Stimulated activated CD4-positive, alpha-beta T cell treated with anti-CD3 and anti-CD28 coated beads, TNF-alpha, amount 100 ng/mL, for 1 hour (primary cell): ENCODE measurements around the gene CERS4.
A peak's percentile ranks its signal among the peaks of the same experiment; 100 is the strongest.
"Not testable (repeated sequence)": the region's sequence is repeated elsewhere in the genome, so short reads cannot be mapped to it uniquely, and the experiment has no call there.

Experiments used
- DNase-seq, 3 donors: peaks; one replicate each; pipeline ENCODE4 v3.0.0-alpha.2; 2020; ENCODE audit warnings: low read depth in 3 of 3, low spot score in 1 of 3

Gene CERS4

DNA sequence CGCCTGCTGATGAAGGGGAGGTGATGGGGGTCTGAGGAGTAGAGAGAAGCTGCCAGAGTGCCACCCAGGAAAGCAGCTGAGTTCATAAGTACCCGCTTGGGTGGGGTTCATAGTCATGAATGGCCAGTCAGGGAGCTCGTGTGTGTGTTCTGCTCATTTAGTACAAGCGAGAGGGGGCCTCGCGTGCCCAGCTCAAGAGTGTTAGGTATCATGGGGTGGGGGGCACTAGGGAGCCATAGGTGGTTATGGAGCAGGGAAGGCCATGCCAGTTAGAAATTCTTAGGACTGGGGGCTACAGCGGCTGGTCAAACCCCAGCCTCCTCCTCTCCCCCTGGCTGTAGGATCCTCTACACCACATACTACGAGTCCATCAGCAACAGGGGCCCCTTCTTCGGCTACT lies 52.2 kb downstream of the CERS4 start:
- DNase-seq = no peak

DNA sequence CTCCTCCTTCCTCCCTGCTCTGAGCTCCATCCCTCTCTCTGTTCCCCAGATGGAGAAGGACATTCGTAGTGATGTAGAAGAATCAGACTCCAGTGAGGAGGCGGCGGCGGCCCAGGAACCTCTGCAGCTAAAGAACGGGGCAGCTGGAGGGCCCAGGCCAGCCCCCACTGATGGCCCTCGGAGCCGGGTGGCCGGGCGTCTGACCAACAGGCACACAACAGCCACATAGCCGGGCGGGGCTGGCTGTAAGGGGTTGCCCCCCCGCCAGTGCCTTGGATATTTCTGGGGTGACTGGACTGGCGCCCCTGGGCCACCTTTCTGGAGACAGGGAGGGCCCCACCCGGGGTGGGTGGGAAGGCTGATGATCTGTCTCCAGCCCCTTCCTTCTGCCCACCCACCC lies 52.7 kb downstream of the CERS4 start:
- no peak for DNase-seq

DNA sequence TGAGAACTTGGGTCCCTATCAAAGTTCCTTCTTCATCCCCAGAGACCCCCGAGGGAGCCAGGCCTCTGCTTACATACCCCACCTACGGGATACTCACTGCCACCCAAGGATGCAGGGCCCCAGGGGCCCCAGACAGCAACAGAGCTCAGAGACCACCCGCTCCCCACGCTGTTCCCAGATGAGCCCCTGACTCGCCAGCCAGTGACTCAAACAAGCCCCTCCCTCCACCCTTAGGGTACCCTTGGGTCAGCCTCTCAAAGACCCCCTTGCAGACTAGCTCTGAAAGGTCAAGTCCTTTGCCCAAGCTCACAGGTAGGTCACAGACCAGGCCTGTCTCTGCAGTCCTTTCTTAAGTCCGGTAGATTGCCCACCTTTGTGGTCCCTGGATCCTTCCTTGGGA lies 53.3 kb downstream of the CERS4 start:
- no peak for DNase-seq

DNA sequence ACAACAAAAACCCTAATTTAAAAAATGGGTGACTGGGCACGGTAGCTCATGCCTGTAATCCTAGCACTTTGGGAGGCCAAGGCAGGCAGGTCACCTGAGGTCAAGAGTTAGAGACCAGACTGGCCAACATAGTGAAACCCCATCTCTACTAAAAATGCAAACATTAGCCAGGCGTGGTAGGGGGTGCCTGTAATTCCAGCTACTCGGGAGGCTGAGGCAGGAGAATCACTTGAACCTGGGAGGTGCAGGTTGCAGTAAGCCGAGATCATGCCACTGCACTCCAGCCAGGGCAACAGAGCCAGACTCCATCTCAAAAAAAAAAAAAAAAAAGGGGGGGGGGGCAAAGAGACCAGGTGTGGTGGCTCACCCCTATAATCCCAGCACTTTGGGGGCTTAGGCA lies 55.1 kb downstream of the CERS4 start:
- not testable (repeated sequence) for DNase-seq

DNA sequence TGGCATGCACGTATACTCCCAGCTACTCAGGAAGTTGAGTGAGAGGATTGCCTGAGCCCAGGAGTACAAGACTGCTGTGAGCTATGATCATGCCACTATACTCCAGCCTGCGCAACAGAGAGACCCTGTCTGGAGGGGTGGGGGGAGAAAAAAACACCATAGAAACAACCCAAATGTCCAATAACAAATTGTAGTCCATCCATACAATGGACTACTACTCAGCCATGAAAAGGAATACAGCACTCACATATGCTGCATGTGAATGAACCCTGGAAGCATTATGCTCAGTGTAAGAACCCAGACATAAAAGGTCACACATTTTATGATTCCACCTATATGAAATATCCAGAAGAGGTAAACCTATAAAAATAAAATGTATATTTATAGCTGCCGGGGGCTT lies 56.7 kb downstream of the CERS4 start:
- no peak for DNase-seq

DNA sequence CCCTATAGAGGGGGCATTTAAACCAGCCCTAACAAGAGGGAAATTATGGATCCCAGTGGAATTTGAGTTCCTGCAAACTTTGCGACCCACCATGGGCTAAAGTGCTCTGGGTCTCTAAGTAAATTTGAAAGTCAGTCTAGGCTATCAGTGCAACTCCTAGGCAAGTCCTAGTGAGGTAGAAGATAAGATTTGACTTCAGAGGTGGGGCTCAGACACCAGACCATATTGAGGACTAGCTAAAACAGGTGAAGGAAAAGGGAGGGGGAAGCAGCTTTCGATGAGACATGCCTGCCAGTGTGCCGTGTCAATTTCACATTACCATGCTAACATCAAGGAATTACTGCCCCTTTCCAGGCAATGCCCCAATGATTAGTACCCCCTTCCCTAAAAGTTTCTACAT lies 60.6 kb downstream of the CERS4 start:
- no peak for DNase-seq

DNA sequence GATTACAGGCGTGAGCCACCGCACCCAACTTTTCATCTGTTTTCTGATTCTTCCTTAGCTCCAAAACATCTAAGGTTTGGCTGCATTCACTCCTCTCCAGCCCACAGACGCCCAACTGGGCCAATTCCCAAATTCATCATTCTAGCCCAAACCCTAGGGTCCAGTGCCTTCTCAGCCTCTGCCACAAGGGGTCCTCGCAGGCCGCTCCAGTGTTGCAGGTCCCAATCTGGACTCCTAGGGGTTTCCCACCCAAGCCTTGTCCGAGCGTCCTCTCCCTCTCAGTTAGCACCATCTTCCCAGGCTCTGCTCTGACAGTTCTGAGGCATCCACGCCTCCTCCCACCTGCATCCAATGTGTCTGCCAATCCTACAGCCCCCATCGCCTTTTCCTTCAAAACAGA lies 67.3 kb downstream of the CERS4 start:
- DNase-seq = not testable (repeated sequence)

DNA sequence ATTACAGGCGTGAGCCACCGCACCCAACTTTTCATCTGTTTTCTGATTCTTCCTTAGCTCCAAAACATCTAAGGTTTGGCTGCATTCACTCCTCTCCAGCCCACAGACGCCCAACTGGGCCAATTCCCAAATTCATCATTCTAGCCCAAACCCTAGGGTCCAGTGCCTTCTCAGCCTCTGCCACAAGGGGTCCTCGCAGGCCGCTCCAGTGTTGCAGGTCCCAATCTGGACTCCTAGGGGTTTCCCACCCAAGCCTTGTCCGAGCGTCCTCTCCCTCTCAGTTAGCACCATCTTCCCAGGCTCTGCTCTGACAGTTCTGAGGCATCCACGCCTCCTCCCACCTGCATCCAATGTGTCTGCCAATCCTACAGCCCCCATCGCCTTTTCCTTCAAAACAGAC lies 82.2 kb downstream of the CERS4 start:
- DNase-seq = not testable (repeated sequence)

DNA sequence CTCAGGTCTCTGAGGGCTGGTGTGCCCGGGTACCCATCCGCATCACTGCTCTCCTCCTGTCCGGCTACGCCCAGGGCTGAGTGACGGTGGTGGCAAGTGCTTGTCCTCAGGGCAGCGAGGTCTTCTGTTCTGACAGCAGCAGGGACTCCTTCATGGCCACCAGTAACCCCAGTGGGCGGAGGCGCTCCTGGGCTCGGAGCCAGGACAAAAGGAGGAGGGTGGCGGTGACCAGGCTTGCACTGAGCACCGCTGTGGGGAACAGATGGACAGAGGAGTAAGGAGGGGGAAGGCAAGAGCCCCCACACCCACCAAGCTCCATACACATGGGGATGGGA lies 93.2 kb downstream of the CERS4 start:
- DNase-seq = no peak

DNA sequence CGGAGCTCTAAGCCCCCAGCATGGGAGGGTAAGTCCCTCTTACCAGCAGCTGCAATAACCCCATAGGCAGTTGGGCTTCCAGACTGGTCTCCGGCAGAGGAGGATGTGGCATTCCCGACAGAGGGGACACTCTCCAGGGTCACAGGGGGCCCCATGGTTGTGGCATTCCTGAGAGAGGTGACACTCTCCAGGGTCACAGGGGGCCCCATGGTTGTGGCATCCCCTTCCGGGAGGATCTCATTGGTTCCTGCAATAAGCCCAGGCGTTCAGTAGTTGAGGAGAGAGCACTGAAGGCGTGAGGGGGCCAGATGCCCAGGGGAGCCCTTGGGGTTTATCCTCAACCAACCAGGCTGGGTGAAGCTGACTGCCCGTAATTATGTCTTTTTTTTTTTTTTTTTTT lies 93.6 kb downstream of the CERS4 start:
- no peak for DNase-seq

DNA sequence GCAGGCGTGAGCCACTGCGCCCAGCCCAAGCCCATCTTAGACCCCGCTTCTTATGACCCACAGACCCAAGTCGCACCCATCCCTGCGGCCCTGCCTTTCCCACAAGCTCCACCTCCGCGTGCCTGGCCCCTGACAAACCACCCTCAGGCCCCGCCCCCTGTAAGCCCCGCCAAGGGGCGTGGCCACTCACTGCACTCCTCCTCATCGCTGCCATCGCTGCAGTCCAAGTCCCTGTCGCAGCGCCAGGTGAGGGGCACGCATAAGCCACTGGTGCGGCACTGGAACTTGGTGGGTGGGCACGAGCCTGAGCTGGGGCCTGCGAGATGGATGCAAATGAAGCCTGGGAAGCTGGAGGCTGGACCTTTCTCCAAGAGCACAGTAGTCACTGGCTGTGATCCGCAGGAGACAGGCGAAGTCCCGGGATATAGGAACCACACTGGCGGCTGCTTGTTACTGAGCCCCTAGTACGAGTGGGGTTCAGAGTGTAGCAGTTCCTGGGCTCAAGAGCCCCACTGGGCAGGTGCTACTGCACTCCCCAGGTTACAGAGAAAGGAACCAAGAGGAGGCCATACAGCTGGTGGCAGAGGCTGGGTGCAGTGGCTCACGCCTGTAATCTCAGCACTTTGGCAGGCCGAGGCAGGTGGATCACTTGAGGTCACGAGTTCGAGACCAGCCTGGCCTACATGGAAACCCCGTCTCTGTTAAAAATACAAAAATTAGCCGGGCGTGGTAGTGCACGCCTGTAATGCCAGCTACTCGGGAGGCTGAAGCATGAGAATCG lies 95.9 kb downstream of the CERS4 start:
- DNase-seq = no peak

DNA sequence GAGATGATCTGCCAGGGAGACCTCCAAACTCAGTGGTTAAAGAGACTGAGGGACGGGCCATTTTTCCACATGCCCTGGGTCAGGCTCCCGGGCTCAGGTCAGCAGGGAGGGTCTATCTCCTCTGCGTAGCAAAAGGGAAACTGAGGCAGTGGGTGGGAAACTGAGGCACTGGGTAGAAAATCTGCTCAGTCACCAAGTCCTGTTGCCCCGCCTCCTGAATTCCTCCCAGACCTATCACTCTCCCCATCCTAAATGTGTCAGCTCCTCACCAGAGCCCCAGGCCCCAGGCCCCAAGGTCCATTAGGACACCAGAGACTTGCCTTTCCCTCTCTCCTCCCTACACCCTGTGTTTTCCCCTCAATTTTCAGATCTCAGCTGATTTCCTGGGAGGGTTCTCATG lies 96.6 kb downstream of the CERS4 start:
- DNase-seq = no peak

DNA sequence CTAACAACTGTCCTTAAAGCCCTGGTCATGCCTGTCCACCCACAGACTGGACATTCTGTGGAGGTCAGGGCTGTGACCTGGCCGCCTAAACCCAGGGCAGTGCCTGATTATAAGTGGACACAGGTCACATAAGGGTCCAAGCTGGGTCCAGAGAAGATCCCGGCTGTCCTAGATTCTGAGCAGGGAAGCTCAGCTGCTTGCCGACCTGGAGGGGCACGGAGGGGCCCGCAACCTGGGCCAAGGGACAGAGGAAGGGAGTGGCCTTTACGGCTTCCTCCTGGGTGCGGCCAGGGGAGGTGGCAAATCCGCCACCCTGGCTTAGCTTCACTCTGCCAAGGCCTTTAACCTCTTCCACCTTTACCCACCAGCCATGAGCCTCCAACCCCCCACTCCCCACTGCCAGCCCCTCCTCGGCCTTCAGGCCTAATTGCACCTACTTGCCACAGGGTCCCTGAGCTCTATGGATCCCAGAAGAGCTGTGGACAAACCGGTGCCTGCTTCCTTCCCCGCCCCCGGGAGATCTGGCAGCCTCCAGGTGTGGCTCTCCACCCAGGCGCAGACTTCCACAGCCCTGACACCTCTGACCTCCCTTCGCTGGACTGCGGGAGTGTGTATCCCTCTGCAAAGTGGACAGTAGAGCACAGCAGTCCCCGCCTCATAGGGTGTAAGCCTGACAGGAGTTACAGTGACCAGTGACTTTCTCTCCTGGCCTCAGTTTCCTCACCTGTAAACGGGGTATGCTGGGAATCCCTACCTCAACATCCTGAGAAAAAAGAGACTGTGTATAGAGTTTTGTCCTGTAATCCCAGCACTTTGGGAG lies 97.3 kb downstream of the CERS4 start:
- DNase-seq = no peak

DNA sequence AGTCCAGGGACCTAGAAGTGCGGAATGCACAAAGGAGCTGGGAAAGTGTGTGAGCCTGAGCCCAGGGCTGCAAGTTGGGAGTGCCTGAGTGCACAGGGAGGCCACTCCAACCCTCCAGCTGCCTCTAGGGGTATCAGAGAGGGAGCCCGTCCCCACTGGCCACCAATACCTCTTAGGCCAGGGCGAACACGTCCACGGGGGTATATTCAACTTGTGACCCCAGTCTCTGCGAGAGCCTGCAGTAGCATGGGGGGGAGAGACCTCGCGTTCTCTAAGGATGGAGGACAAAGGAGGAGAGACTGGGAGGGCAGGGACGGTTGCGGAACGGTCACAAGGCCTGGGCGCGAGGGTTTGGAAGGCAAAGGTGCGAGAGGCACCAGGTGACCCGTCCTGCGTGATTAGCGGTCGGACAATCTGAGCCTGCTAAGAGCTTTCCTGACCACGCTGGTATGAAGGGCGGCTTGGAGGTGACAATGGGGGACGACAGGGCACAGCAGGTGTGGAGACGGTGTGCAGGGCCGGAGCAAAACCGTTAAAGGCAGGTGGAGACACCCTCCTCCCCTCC lies 98.3 kb downstream of the CERS4 start:
- no peak for DNase-seq

DNA sequence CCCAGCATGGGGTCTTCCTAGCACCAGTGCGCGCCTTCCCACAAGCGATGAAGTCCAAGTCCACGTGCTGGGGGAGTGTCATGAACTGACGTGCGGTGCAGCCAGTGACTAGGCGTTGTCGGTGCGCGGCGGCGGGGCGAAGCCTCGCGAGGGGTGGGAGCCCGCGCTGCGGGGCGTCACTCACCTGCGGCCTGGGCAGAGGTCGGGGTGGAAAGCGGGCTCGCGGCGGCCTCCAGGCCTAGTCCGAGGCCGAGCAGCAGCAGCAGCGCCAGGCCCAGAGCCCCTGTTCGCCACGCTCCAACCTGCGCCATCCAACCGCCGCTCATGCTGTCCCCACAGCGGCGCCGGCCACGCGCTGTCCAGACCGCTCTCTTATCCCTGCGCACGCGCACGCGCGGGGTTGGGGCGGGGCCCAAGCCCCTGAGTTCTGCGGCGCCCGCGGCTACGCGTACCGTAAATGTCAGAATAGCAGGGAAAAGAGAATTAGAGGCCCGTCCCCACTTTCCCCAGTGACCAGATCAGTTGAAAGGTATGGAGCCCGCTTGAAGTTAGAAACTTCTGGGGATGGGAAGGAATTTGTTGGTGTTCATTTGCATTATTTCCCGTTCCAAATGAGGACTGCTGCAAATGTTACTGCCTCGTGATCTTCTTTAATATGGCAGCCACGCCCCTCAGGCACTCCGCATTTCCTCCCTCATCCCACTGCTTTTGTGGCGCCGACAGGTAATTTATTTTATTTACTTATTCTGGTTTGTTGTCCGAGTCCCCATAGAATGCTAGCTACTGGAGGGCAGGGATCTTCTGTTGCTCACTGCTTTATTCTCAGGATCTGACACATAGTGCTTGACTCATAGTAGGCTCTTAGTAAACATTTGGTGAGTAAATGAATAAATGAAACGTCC lies 99.0 kb downstream of the CERS4 start, which contains the start of gene CD320:
Gene CD320, minus strand, starts transcription at position 394 of the 902 bp plus-strand sequence. Its CDS starts 68 bp downstream, at position 326.
- peak; percentile 59 to 75 (median 61) for DNase-seq

DNA sequence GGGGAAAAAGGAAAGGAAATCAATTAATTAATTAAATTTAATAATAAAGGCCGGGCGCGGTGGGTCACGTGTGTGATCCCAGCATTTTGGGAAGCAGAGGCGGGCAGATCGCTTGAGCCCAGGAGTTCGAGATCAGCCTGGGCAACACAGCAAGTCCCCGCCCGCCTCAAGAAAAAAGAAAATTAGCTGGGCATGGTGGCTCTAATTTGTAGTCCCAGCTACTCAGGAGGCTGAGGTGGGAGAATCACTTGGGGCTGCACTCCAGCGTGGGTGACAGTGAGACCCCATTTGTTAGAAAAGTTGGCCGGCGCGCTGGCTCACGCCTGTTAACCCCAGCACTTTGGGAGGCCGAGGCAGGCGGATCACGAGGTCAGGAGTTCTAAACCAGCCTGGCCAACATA lies 99.7 kb downstream of the CERS4 start:
- DNase-seq = no peak

DNA sequence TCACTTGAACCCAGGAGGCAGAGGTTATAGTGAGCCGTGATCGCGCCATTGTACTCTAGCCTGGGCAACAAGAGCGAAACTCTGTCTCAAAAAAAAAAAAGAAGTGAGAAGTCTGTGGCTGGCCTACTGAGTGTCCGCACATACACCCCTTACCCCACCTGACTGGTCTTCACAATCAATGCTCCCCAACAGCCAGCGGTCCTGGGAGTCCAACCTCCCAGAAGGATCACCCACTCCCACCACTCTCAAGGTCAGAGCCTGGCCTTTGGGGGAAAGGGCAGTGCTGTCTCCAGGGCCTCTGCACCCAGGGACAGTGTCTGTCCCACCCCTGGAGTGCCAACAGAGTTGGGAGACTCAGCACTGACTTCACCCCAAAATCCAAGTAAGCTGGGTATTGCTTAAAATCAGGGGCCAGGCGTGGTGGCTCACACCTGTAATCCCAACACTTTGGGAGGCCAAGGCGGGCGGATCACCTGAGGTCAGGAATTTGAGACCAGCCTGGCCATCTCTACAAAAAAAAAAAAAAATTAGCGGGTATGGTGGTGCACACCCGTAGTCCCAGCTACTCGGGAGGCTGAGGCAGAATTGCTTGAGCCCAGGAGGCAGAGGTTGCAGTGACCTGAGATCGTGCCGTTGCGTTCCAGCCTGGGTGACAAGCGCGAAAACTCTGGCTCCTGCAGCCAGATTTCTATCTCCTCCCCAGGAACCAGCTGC lies 101.3 kb downstream of the CERS4 start:
- DNase-seq = no peak

DNA sequence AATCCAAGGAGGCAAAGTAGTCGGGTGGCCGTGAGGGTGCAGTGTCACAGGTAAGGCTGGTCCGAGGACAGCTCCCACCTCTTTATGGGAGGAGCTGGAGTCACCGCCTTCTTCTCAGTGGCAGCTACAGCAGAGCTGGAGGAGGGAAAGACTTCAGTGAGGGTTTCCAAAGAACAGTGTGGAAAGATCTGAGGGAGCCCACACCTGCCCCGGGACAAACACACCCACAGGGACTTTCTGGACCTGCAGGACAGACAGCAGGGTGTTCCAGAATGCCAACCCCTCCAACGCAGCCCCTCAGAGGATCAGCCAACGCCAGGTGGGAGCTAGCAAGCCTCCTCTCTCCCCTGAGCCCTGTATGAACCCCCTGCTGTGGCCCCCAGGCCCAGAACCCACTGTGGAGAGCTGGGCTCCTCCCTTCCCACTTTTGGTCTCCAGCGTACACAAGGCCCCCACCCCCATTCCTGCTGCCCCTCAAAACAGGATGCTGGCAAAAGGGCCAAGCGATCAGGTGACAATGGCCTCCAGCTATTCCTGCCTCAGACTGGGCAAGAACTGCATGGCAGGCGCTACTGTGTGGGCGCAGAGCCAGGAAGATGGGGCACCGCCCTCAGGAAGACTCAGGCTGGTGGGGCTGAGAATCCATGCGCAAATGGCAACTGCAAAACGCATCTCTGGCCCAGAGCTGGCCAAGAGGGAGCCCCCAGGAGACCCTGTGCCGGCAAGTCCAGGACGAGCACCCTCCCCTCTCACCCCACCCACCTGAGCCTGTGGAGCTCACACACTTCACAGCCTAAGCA lies 102.5 kb downstream of the CERS4 start:
- DNase-seq = no peak
